IMR-90 (cell line): Measurements from ENCODE around the gene RPGRIP1L. TPM values are rescaled to one million over a fixed set of nuclear protein-coding genes. Genes with fewer than 3 reads are reported as not detected.

ENCODE experiments used
- ATAC-seq: fragments of 200-7000 bp; cut with Tn5 transposase; 2 replicates; pipeline ENCODE4 v1.9.1; 2020; ENCODE audit warnings: low read depth, mild to moderate bottlenecking, moderate library complexity
- BruUV-seq: library from RNA; stranded (reverse); fragments of 400-500 nt; replicated peaks from 2 replicates; lab custom pipeline; 2021; lab: Mats Ljungman, UMichigan
- CTCF ChIA-PET: fragments of 300-600 bp; formaldehyde crosslinking; extraction: SDS; loops from one replicate; lab custom pipeline; 2021; ENCODE audit warnings: antibody characterized with exemption; lab: Yijun Ruan, JAX
- POLR2A ChIA-PET: fragments of 300-600 bp; sonication (Branson Sonifier 250); formaldehyde crosslinking; loops from one replicate; lab custom pipeline; 2022; ENCODE audit warnings: antibody characterized with exemption; ENCODE audit not compliant: unreplicated experiment; lab: Charles Lee
- DNase-seq: peaks from one replicate; pipeline ENCODE4 v3.0.0; 2013
- H2AFZ ChIP-seq: replicated peaks from 2 replicates; pipeline ENCODE3; 2013; ENCODE audit warnings: low read length, mild to moderate bottlenecking; ENCODE audit not compliant: poor library complexity
- H2AK5ac ChIP-seq: 2 replicates; pipeline ENCODE4 v1.6.1; 2013; ENCODE audit warnings: low read depth, low read length, inconsistent platforms
- H2AK9ac ChIP-seq: replicated peaks from 2 replicates; pipeline ENCODE3; 2013; ENCODE audit warnings: mild to moderate bottlenecking, low read depth, low read length, moderate library complexity; ENCODE audit not compliant: poor library complexity
- H2BK120ac ChIP-seq: 2 replicates; pipeline ENCODE4 v1.6.1; 2013; ENCODE audit warnings: low read depth, low read length, inconsistent platforms
- H2BK15ac ChIP-seq: 3 replicates; pipeline ENCODE4 v1.6.1; 2013; ENCODE audit warnings: low read depth, low read length, inconsistent platforms
- H2BK20ac ChIP-seq: 2 replicates; pipeline ENCODE4 v1.6.1; 2013; ENCODE audit warnings: low read depth, mild to moderate bottlenecking, inconsistent platforms, low read length, moderate library complexity
- H2BK5ac ChIP-seq: 2 replicates; pipeline ENCODE4 v1.6.1; 2013; ENCODE audit warnings: mild to moderate bottlenecking, low read depth, low read length, inconsistent platforms; ENCODE audit not compliant: poor library complexity, severe bottlenecking
- H3K14ac ChIP-seq: replicated peaks from 2 replicates; pipeline ENCODE4 v1.6.1; 2013; ENCODE audit warnings: low read depth, low read length, inconsistent platforms
- H3K18ac ChIP-seq: 2 replicates; pipeline ENCODE4 v1.6.1; 2013; ENCODE audit warnings: low read depth, low read length, control low read depth
- H3K23ac ChIP-seq: 2 replicates; pipeline ENCODE4 v1.6.1; 2013; ENCODE audit warnings: low read depth, low read length, inconsistent platforms
- H3K27ac ChIP-seq: 2 replicates; pipeline ENCODE4 v1.5.1; 2013; ENCODE audit warnings: mild to moderate bottlenecking, control low read depth, low read length; ENCODE audit not compliant: insufficient read depth
- H3K27me3 ChIP-seq: 2 replicates; pipeline ENCODE4 v1.6.1; 2013; ENCODE audit warnings: low read length; ENCODE audit not compliant: control insufficient read depth, insufficient read depth
- H3K36me3 ChIP-seq: 2 replicates; pipeline ENCODE4 v1.6.1; 2013; ENCODE audit warnings: low read length, mixed read lengths; ENCODE audit not compliant: control insufficient read depth, insufficient read depth
- H3K4ac ChIP-seq: 2 replicates; pipeline ENCODE4 v1.6.1; 2013; ENCODE audit warnings: low read depth, low read length, inconsistent platforms
- H3K4me1 ChIP-seq: 2 replicates; pipeline ENCODE4 v1.6.1; 2013; ENCODE audit warnings: low read length, mixed read lengths; ENCODE audit not compliant: control insufficient read depth, insufficient read depth
- H3K4me2 ChIP-seq: 2 replicates; pipeline ENCODE4 v1.6.1; 2013; ENCODE audit warnings: low read depth, mild to moderate bottlenecking, control low read depth, low read length, moderate library complexity
- H3K4me3 ChIP-seq: 2 replicates; pipeline ENCODE4 v1.5.1; 2013; ENCODE audit warnings: low read depth, mild to moderate bottlenecking, control low read depth, low read length, moderate library complexity; ENCODE audit not compliant: insufficient read depth
- H3K56ac ChIP-seq: 2 replicates; pipeline ENCODE4 v1.6.1; 2013; ENCODE audit warnings: low read length, inconsistent platforms; ENCODE audit not compliant: insufficient read depth; ENCODE audit errors: extremely low read depth
- H3K79me1 ChIP-seq, 2 experiments: 2 replicates each; pipeline ENCODE4 v1.6.1; 2013; ENCODE audit warnings: low read length in 2 of 2, inconsistent platforms in 1 of 2, low read depth in 1 of 2
- H3K9ac ChIP-seq: 2 replicates; pipeline ENCODE4 v1.6.1; 2013; ENCODE audit warnings: low read depth, low read length, control low read depth
- H3K9me1 ChIP-seq: 2 replicates; pipeline ENCODE4 v1.6.1; 2013; ENCODE audit warnings: low read length, inconsistent platforms; ENCODE audit not compliant: insufficient read depth
- H3K9me3 ChIP-seq: 2 replicates; pipeline ENCODE4 v1.6.1; 2013; ENCODE audit warnings: low read length; ENCODE audit not compliant: control insufficient read depth, insufficient read depth
- H4K20me1 ChIP-seq: 2 replicates; pipeline ENCODE4 v1.6.1; 2013; ENCODE audit warnings: low read length, inconsistent platforms; ENCODE audit not compliant: insufficient read depth
- H4K5ac ChIP-seq: 2 replicates; pipeline ENCODE4 v1.6.1; 2013; ENCODE audit warnings: mild to moderate bottlenecking, low read depth, low read length, control low read depth
- H4K8ac ChIP-seq, 2 experiments: 2 replicates each; pipeline ENCODE4 v1.6.1; 2013; ENCODE audit warnings: low read depth in 2 of 2, low read length in 2 of 2, control low read depth in 1 of 2, inconsistent platforms in 1 of 2
- H4K91ac ChIP-seq: 2 replicates; pipeline ENCODE4 v1.6.1; 2013; ENCODE audit warnings: low read depth, low read length, inconsistent platforms; ENCODE audit not compliant: insufficient read depth
- CEBPB ChIP-seq: IDR thresholded peaks from 2 replicates; pipeline ENCODE4 v1.6.1; 2012; ENCODE audit warnings: low read depth, low read length, improper control_type of control experiment
- CTCF ChIP-seq: conservative IDR thresholded peaks from 2 replicates; pipeline ENCODE4 v1.5.1; 2012; ENCODE audit warnings: mild to moderate bottlenecking, low read depth, low read length, improper control_type of control experiment
- ELK1 ChIP-seq: fragments of 150-350 bp; IDR thresholded peaks from 2 replicates; pipeline ENCODE4 v1.6.1; 2016; ENCODE audit warnings: low read depth, mild to moderate bottlenecking, low read length, moderate library complexity, borderline replicate concordance
- FOS ChIP-seq: fragments of 150-350 bp; IDR thresholded peaks from 2 replicates; pipeline ENCODE4 v1.6.1; 2016; ENCODE audit warnings: low read depth, low read length
- MAFK ChIP-seq: IDR thresholded peaks from 2 replicates; pipeline ENCODE4 v1.6.1; 2012; ENCODE audit warnings: low read depth, low read length, improper control_type of control experiment
- MAZ ChIP-seq: IDR thresholded peaks from 2 replicates; pipeline ENCODE4 v1.6.1; 2012; ENCODE audit warnings: low read depth, mild to moderate bottlenecking, low read length, improper control_type of control experiment, moderate library complexity, borderline replicate concordance
- NFE2L2 ChIP-seq: fragments of 150-350 bp; IDR thresholded peaks from 2 replicates; pipeline ENCODE4 v1.6.1; 2016; ENCODE audit warnings: low read depth, mild to moderate bottlenecking, low read length
- RAD21 ChIP-seq: IDR thresholded peaks from 2 replicates; pipeline ENCODE4 v1.6.1; 2012; ENCODE audit warnings: low read length, improper control_type of control experiment
- RCOR1 ChIP-seq: IDR thresholded peaks from 2 replicates; pipeline ENCODE4 v1.6.1; 2012; ENCODE audit warnings: mild to moderate bottlenecking, low read length, improper control_type of control experiment; ENCODE audit not compliant: insufficient replicate concordance
- RFX5 ChIP-seq: IDR thresholded peaks from 2 replicates; pipeline ENCODE4 v1.8.0; 2012; ENCODE audit warnings: low read depth, mild to moderate bottlenecking, low read length, moderate library complexity
- SMC3 ChIP-seq: fragments of 150-350 bp; IDR thresholded peaks from 2 replicates; pipeline ENCODE4 v1.6.1; 2016; ENCODE audit warnings: low read depth, mild to moderate bottlenecking, antibody characterized with exemption, low read length, moderate library complexity
- USF2 ChIP-seq: fragments of 150-350 bp; IDR thresholded peaks from 2 replicates; pipeline ENCODE4 v1.6.1; 2017; ENCODE audit warnings: mild to moderate bottlenecking, antibody characterized with exemption, low read length, low read depth
- WGBS, 2 experiments: methylation state at CpG; one replicate each; pipeline versions ENCODE4 v1.1.5 to v1.1.7; 2013; ENCODE audit warnings: missing lambda C conversion rate in 2 of 2; ENCODE audit not compliant: insufficient read length in 1 of 2; ENCODE audit errors: extremely low coverage in 2 of 2; 5-methylcytosine and 5-hydroxymethylcytosine counted together
- dilution Hi-C: fragments of 300-500 bp; cut with HindIII; formaldehyde crosslinking; loops from one replicate; pipeline ENCODE4 v1.14.3; 2018; ENCODE audit warnings: low sequenced_read_pairs; ENCODE audit not compliant: unreplicated experiment
- in situ Hi-C: fragments of 300-500 bp; cut with MboI; formaldehyde crosslinking; loops from 3 replicates; pipeline ENCODE4 v1.14.3; 2019; ENCODE audit warnings: low sequenced_read_pairs, inconsistent platforms, mixed read lengths
- intact Hi-C: fragments of 100-400 bp; cut with micrococcal nuclease; formaldehyde crosslinking; loops from 2 replicates; pipeline ENCODE4 v1.10.0; 2022
- polyA plus RNA-seq, 3 experiments: library from polyadenylated mRNA; depleted of rRNA; stranded (reverse); fragments of >200 nt; gene quantifications; 2 replicates each; pipeline ENCODE4 v1.2.3, GENCODE V29; 2012; ENCODE audit warnings: low replicate concordance in 1 of 3
- total RNA-seq: library from RNA; depleted of rRNA; stranded (reverse); fragments of >200 nt; gene quantifications from 2 replicates; pipeline ENCODE4 v1.2.3, GENCODE V29; 2012

Gene RPGRIP1L
- total and polyA plus RNA-seq, 2 of the 4 experiments (the other 2 are of a cell fraction): 7.3 to 10.4 TPM

GRCh38 chr16:53619235-53619634 is 84.4 kb downstream of the RPGRIP1L start:
- Histone ChIP-seq H3K27me3 (no peaks in the 10 kb centered on the region), H3K36me3 (no peaks in the 10 kb centered on the region), H3K4ac (no peak overlapping the region), H3K9ac (no peak overlapping the region), H2AK9ac (no peak overlapping the region), H3K18ac (no peak overlapping the region), H2AK5ac (no peak overlapping the region), H3K56ac (no peak overlapping the region), H2AFZ (no peak overlapping the region), H4K91ac (no peak overlapping the region), H3K23ac (no peak overlapping the region), H2BK15ac (no peak overlapping the region), H4K5ac (no peak overlapping the region), H3K27ac (no peak overlapping the region), H4K20me1 (no peaks in the 10 kb centered on the region), H3K4me1 (no peaks in the 10 kb centered on the region), H4K8ac (no peak overlapping the region), H2BK20ac (no peak overlapping the region), H2BK5ac (no peak overlapping the region), H3K4me2 (no peak overlapping the region), H3K9me1 (no peaks in the 10 kb centered on the region), H3K9me3 (no peaks in the 10 kb centered on the region), H3K14ac (no peak overlapping the region), H2BK120ac (no peak overlapping the region), H3K79me1 (no peaks in the 10 kb centered on the region), H3K4me3 (no peak overlapping the region)
- DNase-seq (no peak), ATAC-seq (no peak)
- dilution Hi-C loops: no loop called here
- no TSS peak for BruUV-seq
- WGBS, 2 experiments: no CpG with 5 or more reads among the region's 3 CpGs
- in situ Hi-C loops: no loop called here
- TF ChIP-seq RCOR1 (no peak), FOS (no peak), CTCF (no peak), MAFK (no peak), RAD21 (no peak), CEBPB (no peak), NFE2L2 (no peak), RFX5 (no peak), USF2 (no peak), SMC3 (no peak), MAZ (no peak), ELK1 (no peak)
- POLR2A ChIA-PET: no interaction called here
- CTCF ChIA-PET: no interaction called here
- intact Hi-C loops: no loop called here
